Tibial nerve (tissue), 3 donors: ENCODE measurements around the gene MYO5A.

Experiments
- POLR2A ChIP-seq, 2 donors: fragments of 450-650 bp; IDR thresholded peaks; one replicate each; pipeline ENCODE4 v1.6.1; 2017; ENCODE audit warnings: antibody characterized with exemption in 2 of 2, mild to moderate bottlenecking in 2 of 2, moderate library complexity in 2 of 2
- TF ChIP-seq, protein P1 (sequence below), 5 experiments: fragments of 200-600 bp in 3 of 5; fragments of 450-650 bp in 2 of 5; sonication (generic) in 3 of 5; IDR thresholded peaks; one replicate each; pipeline ENCODE4 v1.5.1; 2016 to 2019; ENCODE audit warnings: antibody characterized with exemption in 5 of 5, mild to moderate bottlenecking in 3 of 5, moderate library complexity in 2 of 5

DNA sequence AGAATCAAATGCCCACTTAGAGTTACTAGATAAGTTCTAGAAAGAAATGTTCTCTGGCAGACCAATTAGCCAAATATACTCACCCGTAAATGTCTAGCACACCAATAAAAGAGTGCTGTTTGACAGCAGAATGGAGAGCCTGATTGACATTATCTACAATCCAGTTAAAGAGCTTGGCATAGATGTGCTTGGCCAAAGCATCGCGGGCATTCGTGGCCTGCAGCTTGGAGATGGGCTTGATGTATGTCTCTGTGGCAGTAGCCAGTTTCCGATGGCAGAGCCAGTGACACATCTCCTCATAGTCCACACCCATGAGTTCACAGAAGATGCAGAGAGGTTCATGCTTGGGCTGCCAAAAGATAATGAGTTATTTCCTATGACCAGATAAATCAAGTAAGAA is 131.6 kb downstream of the MYO5A start:
- TF ChIP-seq, protein P1, sequence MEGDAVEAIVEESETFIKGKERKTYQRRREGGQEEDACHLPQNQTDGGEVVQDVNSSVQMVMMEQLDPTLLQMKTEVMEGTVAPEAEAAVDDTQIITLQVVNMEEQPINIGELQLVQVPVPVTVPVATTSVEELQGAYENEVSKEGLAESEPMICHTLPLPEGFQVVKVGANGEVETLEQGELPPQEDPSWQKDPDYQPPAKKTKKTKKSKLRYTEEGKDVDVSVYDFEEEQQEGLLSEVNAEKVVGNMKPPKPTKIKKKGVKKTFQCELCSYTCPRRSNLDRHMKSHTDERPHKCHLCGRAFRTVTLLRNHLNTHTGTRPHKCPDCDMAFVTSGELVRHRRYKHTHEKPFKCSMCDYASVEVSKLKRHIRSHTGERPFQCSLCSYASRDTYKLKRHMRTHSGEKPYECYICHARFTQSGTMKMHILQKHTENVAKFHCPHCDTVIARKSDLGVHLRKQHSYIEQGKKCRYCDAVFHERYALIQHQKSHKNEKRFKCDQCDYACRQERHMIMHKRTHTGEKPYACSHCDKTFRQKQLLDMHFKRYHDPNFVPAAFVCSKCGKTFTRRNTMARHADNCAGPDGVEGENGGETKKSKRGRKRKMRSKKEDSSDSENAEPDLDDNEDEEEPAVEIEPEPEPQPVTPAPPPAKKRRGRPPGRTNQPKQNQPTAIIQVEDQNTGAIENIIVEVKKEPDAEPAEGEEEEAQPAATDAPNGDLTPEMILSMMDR (IDR thresholded peaks at IDR 0.05): no peak
- TF ChIP-seq POLR2A (IDR thresholded peaks at IDR 0.05): no peak
